ENCODE results near the gene HOXD9.

Gene HOXD9

DNA sequence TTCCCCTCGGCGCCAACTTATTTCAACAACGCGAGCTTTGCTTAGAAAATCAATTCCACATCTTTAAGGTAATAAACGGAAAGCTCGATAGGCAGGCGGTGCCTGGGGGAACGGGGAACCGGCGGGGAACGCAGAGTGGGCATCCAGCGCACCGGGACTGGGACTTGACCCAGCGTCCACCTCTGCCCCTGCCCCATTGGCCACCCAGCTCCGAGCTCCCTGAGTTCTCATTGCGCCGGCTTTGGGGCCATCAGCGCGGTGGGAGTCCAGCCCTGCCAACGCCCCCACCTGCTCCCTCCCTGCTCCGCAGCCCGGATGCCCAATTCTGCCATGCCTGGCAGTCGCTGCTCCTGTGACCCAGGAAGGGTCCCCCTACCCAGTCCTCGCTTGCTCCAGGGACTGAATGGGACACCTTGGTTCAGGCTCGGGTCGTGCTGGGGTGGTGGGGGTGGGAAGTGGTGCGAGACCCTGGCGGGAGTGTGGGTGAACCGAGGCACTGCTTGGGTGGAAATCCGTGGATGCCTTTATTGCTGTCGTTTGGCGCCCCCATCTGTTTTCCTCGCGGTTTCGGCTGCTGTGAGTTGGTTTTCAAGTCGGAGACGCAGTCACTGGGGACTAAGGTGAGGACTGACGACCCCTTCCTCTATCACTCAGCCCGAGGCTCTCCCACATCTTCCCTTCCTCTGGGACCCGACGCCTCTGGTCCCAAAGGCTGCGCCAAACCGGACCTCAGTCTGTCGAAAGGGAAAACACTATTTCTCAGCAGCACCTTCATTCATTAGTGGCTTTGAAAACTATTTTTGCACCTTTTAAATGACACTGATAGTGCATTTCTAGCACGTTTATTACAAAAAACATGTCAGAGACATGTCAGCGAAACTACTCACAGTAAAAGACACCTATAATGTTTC is 36.4 kb upstream of the HOXD9 start:
- DNase-seq = no peak

DNA sequence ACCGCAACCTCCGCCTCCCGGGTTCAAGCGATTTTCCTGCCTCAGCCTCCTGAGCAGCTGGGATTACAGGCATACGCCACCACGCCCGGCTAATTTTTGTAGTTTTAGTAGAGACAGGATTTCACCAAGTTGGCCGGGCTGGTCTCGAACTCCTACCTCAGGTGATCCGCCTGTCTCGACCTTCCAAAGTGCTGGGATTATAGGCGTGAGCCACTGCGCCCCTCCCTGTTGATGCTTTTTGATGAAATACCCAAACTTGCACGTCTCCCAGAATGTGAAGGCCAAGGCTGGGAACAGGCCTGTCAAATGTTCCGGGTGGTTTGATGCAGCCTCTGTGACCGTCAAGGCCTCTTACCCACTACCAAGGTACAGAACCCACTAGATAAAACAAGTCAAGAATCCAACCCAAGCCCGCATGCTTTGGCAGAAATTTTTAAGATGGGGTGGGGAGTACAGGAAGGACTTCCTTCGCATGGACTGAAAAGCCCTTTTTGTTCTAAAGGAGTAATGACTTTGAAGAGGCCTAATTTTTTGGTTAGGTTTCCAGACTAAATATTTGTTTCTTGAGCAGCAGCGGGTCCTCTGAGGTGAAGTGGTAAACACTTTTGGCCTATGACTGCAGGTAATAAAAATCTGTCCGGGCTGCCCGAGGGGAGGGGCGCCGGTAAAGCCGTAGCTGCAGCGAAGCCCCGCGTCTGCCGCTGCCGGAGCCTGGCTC is 35.0 kb upstream of the HOXD9 start:
- DNase-seq = no peak

DNA sequence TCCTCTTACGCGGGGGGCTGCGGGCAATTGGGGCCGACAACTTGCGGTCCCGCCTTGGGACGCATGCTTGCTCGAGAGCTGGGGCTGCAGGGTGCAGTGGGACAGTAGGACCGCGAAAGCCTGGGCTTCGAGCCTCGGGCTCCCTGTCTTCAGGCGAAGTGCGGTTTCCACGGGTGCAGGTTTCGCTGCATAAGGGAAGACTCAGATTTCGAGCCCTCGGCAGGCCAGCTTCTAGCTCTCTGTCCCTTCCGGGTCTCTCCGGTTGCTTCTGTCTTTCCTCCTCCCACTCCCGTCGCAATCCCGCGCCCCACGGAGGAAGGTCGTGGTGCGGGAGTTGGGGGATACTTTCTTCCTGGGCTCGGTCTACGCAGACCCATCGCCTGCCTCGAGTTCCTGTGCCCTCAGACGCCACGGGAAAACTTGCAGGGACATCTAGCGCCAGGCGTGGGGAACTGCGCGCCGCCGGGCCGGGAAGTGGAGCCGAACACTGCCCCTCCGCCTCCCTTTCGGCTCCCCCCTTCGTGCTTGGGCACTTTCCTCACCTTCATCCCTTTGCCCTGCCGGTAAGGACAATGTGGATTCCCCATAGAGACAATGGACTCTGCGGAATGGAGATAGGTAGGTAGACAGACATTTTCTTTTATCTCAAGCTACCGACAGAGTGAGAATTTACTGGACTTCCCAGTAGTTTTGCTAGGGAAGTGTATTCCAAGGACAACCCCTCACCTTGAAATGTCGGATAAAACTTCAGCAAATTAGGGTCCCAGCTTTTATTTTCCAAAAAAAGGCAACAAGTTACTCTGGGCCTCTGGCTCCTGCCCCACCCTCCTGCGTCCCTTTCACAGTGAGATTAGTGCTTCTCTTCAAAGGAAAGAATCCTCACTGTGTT is 34.2 kb upstream of the HOXD9 start:
- DNase-seq = no peak

DNA sequence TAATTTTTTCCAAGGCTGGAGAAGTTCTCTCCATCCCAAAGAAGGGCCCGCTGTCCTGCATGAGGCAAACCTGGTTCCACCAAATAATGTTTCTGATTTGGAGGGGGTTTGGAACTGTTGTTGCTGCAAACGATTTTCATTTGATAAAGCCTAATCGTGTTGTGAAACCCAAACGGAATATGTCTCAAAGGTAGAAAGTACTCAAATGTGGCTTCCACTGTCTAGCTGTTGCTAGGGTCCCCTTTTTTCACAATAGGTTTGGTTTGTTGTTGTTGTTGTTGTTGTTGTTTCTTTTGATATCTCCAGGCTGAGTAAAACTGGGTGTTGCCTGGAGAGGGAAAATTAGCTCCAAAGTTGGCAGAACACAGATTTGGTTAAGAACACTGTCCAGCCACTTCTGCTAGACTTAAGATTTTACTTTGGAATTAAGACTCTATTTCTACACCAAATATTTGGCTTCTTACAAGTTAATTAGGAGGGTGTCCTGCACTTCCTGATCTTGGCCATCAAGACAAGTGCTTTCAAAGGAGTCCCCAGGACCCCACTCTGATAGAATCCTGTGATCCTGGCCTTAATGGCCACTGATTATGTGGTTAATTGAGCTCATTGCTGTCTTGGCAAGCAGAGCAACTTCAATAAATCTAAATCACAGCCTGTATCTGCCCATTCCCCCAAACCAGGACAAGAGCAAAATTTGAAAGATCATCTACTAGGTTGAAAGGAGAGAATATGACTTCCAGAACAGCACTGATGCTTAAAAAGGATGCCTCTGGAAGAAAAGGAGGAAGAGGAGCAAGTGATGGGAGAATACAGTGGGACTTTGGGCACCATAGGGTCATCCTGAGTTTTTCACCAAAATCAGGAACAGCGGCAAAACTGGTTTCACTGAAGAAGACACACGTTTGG is 33.3 kb upstream of the HOXD9 start:
- no peak for DNase-seq

DNA sequence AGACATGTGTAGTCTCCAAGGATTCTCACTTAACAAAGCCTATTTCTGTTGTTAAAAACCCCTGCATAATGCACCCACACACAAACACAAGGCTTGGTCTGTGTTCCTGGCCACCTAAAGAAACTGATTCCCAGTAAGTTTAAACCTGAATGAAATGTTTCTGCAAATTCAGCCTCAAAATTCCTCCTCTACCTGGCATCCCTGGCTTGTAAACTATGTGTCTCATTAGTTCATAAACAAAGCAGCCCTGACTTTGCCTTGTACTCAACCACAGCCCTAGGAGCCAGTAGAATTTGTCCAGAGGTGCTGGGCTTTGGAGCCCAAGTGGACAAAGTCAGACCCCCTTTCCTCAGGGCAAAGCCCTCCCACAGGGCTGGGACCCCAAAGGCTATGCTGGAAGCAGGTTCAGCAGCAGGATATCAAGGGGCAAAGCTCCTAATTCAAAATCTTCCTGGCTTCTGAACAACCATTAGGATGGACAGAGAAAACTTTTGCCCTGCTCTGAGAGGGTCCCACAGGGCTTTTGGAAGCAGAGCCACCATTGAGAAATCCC is 32.6 kb upstream of the HOXD9 start:
- no peak for DNase-seq

DNA sequence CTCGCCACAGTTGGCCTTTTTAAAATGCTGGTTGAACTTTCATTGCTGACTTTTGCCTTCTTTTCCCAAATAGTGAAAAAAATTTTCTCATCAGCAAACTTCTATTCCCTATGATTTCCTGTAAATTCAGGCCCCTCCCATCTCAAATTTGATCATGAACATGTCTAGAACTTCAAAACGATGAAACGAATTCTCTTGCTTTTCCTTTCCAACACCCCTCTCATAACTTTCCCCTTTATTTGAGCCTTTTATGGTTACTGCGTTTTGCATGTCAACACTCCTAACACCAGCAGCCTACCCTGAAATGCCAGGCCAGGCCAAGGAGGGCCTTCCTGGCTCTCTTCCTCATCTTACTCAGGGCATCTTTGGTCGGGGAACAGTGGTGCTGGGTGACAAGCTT is 31.7 kb upstream of the HOXD9 start:
- DNase-seq = no peak

DNA sequence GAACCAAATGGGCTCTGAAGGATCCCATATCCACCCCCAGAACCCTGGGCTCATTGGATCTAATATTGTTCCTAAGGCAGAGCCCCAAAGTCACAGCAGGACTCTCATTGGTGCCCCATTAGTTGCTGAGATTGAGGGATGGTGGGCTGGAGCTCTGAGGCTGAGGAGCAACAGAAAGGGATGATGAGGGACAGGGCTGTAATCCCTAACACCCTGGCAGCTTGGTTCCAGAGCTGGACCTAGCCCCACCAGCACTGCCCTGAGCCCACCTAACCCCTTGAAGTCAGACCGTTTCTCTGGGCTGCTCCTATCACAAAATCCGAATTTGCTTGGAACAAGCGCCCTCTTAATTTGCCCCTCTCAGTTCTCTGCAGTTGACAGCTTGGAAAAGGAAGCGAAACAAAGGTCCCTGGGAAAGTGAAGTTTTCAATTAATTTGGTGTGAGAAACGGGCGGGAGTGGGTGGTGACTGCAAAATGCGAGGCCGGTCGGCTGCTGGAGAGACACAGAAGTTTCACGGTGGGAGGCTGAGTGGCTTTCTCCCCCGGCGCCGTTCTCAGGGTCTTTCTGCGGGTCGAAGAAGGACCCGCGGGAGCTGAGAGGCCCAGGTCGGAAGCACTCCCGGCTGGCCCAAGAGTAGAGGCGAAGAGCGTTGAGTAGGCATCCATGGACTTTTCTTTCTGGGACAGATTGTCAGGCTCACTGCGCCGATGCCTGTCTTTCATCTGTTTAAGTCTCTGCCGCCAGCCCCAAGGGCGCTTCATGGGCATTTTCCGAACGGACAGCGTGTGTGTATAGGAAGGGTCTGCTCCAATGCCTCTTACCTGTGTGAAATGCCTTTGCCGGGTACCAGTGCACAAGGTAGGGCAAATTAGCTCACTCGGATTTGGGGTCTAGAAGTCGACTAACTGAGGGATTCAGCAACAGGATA is 30.9 kb upstream of the HOXD9 start:
- no peak for DNase-seq

DNA sequence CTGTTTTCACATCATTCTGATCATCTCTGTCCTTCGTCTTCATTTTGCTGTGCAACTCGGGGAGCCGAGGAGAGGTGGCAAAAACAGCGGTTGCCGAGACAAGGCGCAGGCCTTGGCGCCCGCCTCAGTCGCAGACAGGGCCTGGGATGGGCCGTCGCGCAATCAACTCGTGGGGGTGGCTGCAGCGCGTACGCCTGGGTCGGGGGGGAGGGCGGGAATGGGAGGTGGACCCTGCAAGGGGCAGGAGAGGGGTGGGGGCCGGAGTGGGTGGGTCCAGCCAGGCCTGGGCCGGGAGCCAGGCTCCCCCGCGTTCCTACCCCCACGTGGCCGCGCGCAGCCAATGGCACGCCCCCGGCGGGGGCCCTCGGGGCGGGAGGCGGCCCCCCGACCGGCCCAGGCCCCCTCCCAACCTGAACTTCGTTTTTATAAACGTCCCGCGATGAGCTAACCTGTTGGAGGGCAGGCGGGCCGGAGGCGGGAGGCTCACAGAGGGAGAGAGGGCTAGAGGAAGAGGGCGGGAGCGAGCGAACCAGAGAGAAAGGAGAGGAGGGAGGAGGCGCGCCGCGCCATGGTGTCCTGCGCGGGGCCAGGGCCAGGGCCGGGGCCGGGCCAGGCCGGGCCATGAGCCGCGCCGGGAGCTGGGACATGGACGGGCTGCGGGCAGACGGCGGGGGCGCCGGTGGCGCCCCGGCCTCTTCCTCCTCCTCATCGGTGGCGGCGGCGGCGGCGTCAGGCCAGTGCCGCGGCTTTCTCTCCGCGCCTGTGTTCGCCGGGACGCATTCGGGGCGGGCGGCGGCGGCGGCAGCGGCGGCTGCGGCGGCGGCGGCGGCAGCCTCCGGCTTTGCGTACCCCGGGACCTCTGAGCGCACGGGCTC is 30.0 kb upstream of the HOXD9 start, which contains the start of gene HOXD13:
TSS of gene HOXD13 (plus strand) at position 452 of the 875 bp plus-strand sequence. CDS start at position 622, 170 bp downstream.
- no peak for DNase-seq

DNA sequence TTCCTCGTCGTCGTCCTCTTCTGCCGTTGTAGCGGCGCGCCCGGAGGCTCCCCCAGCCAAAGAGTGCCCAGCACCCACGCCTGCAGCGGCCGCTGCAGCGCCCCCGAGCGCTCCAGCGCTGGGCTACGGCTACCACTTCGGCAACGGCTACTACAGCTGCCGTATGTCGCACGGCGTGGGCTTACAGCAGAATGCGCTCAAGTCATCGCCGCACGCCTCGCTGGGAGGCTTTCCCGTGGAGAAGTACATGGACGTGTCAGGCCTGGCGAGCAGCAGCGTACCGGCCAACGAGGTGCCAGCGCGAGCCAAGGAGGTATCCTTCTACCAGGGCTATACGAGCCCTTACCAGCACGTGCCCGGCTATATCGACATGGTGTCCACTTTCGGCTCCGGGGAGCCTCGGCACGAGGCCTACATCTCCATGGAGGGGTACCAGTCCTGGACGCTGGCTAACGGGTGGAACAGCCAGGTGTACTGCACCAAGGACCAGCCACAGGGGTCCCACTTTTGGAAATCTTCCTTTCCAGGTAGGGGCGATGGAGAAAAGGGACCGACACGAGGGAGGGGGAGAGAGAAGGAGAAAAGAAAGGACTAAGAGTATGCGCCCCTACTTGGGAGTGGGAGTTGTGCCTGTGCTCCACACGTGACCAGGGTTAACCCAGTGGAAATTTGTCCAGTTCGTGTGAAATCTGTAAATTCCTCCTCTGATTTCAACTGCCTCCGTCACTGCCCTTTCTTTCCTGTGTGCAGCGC is 29.2 kb upstream of the HOXD9 start:
- DNase-seq = no peak

DNA sequence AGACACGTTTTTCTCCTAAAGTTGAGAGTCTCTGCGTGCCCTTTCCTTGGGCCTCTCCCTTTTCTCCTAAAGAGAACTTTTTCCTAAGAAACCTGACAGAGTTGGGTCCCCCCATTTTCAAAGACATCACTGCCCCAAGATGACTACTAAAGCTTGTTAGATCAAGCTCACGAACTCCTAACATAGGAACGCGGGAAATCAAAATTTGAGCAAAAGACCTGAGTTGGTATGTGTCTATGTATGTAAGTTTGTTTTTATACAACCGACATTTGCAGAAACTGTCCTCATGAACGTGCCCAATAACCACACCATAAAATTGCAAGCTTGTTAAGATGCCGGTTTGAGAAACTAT is 28.6 kb upstream of the HOXD9 start:
- DNase-seq = no peak

DNA sequence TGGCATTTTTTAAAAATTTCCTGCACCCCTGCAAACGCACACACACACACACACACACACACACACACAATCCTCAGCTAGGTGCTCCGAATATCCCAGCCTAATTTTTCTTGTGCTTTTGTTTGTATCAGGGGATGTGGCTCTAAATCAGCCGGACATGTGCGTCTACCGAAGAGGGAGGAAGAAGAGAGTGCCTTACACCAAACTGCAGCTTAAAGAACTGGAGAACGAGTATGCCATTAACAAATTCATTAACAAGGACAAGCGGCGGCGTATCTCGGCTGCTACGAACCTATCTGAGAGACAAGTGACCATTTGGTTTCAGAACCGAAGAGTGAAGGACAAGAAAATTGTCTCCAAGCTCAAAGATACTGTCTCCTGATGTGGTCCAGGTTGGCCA is 28.2 kb upstream of the HOXD9 start:
- DNase-seq = no peak

DNA sequence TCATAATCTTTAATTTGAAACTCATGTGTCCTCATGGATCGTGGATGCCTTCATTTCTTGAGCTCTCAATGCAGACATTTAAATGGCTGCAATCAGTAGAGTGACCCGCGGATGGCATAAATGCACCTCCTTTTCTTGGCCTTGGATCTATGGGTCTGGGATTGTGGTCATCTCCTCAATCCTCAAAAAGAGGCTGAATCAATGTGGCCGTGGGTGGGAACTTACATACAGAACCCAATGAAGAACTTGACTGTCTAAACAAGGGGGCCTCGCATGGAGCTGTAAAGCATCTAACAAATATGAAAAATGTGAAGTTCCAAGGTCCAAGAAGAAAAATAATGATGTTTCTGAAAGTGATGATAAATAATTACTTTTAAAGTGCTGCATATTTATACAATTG is 27.1 kb upstream of the HOXD9 start:
- DNase-seq = no peak

DNA sequence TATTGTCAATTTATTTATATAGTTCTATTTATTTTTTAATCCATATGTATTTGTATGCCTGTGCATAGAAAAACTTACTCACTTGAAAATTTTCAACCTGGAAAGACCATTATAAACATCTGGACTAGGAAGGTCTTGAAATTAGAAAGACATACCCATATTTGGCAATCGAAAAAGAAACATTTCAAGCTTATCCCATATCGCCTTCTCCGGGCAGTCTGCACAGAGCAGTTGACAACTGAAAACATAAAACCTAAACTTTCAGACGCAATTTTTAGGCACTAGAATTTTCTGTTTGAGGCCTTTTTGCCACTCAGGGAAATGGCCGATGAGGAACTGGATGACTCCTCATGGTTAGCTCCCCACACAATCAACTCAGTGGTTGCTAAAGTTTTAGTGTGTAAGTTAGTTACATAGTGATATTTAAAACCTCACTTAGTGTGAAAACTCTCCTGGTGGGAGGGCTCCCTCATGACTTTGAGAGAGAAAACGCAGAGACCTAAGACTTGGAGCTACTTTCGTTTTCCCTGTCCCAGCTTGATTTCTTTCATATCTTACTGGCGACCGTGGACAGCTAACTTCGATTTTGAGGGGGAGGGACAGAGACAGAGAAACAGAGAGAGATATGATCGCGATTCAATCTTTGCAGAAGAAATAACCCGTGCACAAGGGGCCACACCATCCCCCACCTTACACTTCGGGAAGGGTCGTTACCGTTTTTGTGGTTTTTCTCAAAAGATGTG is 26.1 kb upstream of the HOXD9 start:
- DNase-seq = peak in 1 of 2 donors; percentile 31

DNA sequence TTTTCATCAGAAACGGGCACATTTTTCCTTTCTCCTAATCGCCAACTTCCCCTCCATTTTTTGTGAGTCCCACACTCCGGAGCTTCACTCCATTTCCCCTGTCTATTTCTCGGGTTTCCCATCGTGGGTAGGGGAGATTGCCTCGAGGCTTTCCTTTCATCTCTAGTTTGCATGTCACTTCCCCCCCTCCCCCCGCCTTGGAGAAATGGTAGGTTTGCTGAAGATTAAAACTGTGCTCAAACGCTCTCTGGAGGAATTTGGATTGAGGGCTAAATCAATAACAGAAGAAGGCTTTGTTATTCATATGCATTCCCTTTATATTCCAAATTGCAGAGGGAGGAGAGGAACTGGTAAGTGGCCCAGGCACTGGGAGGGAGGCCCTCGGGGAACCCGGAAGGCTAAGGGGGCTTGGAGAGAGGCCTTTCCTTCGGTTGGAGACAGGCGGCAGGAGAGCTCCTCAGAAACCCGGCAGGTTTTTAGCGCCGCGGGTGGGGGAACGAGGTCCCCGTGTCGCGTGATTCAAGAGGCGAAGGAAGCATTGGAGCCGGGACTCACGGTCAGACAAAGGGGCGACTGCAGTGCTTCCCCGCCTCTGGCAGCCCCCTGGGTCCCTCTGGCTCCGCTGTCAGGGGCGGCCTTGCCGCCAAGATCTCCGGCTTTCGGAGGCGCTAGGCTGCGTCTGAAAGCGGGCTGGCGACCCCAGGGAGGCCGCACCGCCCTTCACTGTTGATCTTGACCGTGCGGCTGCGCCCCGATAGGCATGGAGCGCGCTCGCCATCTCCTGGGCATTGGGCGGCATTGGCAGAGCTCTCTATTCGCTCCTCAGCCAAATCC is 25.3 kb upstream of the HOXD9 start:
- peak; percentile 42 to 65 for DNase-seq

DNA sequence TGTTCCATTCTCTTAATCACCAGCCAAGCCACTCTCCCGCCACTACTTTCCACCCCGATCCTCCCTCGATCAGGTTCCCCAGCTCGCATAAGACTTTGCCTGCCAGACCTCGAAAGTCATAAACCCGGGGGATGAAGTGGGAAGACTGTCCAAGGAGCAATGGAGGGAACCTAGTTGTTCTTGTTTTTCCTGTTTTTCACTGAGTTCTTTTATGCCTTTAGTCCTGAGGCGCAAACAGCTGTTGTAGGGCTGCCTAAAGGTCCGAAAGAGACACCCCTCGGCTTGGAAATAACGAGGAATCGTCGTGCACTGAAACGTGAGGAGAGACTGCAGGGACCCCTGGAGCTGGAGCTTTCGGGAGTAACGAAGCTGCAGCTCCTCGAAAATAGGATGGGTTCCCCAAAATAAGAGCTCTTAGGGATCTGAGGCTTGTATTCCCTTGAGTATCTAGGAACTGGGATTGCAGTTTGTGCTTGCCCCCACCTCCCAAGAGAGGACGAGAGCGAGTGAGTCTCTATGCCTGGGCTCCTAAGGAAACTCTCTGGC is 24.6 kb upstream of the HOXD9 start:
- DNase-seq = no peak

DNA sequence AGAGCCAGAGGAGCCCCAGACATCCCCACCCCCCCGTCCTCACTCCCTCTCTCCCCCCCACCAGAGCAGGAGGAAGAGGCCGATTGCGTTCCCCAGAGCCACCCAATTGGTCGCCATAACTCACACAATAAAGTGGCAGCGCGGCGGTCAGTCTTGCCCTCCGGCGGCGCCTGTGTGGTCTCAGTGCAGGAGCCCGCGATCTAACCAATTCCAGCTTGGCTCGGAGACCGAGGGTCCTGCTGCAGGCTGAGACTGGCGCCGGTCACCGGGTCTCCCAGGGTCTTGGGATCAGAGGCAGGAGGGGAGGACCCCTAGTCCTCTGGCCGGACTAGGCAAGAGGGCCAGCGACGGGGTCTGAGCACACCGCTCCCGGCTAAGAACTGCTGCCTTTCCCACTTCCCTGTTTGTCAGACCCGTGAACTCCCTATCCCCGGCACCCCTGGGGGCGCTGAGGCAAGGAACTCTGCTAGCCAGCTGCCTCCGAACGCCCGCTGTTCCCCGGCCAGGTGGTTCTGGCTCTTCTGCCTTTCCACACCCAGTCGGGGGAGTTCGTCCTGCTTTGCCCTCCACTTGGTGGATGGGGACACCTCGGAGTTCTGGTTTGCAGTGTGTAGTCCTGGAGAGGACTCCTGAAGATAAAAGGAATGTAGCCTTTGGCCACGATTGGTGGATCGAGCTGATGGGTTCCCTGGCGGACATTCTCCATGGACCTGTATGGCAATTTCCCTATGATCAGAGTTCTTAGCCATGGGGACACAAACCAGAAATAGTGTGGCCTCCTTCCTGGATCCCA is 24.0 kb upstream of the HOXD9 start:
- no peak for DNase-seq

Measured in CD4-positive, alpha-beta T cell treated with Interferon alpha-2 for 1 hour (primary cell).